Urinary bladder (tissue), 4 donors: ENCODE measurements around the gene TSPAN17. TPM values are rescaled to one million over a fixed set of nuclear protein-coding genes. Genes with fewer than 3 reads are reported as not detected.
"Not testable (repeated sequence)": the region's sequence is repeated elsewhere in the genome, so short reads cannot be mapped to it uniquely, and the experiment has no call there.

ENCODE experiments used
- DNase-seq: peaks from one replicate; pipeline ENCODE4 v3.0.0-alpha.2; 2015; ENCODE audit errors: extremely low spot score
- H3K27ac ChIP-seq: one replicate; pipeline ENCODE4 v1.5.1; 2013; ENCODE audit warnings: low read depth, mild to moderate bottlenecking, moderate library complexity
- H3K36me3 ChIP-seq: one replicate; pipeline ENCODE4 v1.6.1; 2013; ENCODE audit warnings: mild to moderate bottlenecking, moderate library complexity; ENCODE audit not compliant: insufficient read depth
- H3K4me1 ChIP-seq: one replicate; pipeline ENCODE4 v1.6.1; 2013; ENCODE audit warnings: mild to moderate bottlenecking, moderate library complexity; ENCODE audit not compliant: insufficient read depth
- H3K4me3 ChIP-seq: one replicate; pipeline ENCODE4 v1.5.1; 2013; ENCODE audit warnings: low read depth, low read length
- WGBS: extraction: QIAGEN DNeasy Blood & Tissue Kit; methylation state at CpG from one replicate; pipeline ENCODE4 v1.1.7; 2013; 5-methylcytosine and 5-hydroxymethylcytosine counted together
- polyA plus RNA-seq: library from polyadenylated mRNA; stranded (reverse); fragments of 200-250 nt; gene quantifications from one replicate; pipeline ENCODE4 v1.2.3, GENCODE V29; 2013
- small RNA-seq: library from RNA; depleted of rRNA; stranded (forward); fragments of <200 nt; gene quantifications from one replicate; pipeline ENCODE3, GENCODE V24; 2014
- total RNA-seq: library from RNA; depleted of rRNA; stranded (reverse); fragments of >200 nt; gene quantifications from one replicate; pipeline ENCODE4 v1.2.3, GENCODE V29; 2014
- donor health status: healthy with polysubstance abuse.
- donor health status: healthy.

The TSPAN17 gene
- total and polyA plus RNA-seq, 2 donors = 19.3 to 26.3 TPM

DNA sequence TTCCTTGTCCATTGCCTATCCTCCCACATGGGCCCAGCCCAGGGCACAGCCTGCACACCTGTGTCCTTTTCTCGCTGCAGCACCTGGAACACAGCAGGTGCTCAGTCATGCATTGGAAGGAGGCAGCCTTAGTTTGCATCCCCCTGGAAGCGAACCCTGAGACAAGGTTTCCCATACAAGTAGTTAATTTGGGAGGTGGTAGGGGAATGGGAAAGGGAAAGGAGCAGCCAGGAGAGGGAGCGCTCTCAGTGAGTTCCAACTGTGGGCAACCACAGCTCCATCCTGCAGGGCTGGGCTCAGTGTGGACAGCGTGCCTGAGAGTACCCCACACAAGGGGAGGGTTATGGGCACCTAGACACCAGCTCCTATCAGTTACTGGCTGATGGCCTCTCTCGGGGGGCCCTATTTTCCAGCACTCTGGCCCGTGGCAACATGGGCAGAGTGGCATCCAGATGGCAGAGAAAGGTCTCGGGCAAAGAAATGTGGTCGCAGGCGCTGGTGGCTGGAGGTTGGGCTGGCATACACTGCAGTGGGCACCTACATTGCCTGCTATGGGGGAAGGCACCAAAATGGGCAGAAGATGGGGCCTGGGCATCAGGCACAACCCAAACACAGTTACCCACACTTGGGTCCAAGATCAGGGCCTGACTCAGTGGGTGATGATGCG lies 50.1 kb downstream of the TSPAN17 start:
- WGBS = 67% methylated on average over 10 of the region's 10 CpGs
- H3K4me1 ChIP-seq = no peaks in the 10 kb centered on the region
- no peak for DNase-seq

DNA sequence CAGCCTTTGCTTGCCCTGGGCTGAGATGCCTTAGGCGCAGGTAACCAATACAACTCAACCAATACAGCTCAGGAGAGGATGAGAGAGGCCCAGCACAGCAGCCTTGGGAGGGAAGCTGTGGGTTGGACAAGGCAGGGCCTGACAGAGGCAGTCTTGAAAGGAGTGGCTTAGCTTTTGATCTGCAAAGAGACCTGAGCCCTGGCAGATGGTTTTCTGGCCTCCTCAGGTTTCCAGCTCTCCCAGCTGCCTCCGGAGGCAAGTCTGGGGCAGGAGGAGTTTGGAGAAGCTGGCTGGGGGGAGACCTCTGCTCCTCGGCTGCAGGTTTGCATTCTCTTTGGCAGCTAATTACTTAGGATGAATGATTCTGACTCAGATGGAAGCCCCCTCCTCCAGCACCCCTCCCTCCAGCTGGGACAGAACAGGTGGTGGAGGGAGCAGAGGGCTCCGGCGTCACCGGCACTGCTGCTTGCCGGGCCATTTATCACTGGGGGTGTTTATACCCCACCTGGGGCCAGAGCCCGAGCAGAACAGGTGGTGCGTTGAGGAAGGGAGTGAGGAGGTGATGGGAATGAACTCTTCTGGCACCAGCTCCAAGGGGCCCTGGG lies 50.8 kb downstream of the TSPAN17 start:
- Histone ChIP-seq H3K27ac (no peak overlapping the region), H3K36me3 (no peaks in the 10 kb centered on the region), H3K4me3 (no peak overlapping the region), H3K4me1 (no peaks in the 10 kb centered on the region)
- 24% methylated on average over 9 of the region's 9 CpGs for WGBS
- DNase-seq = no peak

More for the DNA sequence above, 50.1 kb downstream of the TSPAN17 start:
- Histone ChIP-seq H3K27ac (no peak overlapping the region), H3K4me3 (no peak overlapping the region), H3K36me3 (no peaks in the 10 kb centered on the region)

GRCh38 chr5:176699446-176699845 lies 52.2 kb downstream of the TSPAN17 start:
- H3K4me1 ChIP-seq, H3K27ac ChIP-seq, DNase-seq, H3K36me3 ChIP-seq, H3K4me3 ChIP-seq: not testable (repeated sequence)
- WGBS = 90% methylated on average over 5 of the region's 5 CpGs

DNA sequence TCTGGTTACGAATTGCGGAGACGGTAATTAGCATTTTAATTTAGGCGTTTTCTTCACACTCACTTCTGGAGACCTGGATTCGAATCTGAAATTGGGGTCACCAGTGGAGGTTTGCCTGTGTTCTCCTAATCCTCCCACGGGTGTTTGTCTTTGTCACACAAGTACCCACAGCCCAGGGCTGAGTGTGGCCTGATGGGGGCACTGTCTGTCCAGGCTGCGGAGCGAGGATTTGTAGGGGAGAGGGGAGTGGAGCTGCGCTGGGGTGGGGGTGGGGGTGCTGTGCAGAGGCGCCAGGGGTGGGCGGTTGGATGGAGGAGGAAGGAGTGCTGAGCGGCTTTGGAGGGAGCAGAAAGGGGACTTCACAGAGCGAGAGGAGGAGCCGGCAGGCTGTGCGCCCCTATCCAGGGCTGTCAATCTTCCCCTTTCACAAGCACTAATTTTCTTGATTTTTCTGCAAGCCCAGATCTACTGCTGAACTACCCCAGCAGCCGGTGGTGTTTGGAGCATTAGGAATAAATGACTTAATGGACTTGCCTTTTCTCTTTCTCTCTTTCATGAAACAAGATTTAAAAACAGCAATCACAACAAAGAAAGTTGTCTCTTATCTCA lies 53.1 kb downstream of the TSPAN17 start:
- 23% methylated on average over 16 of the region's 16 CpGs for WGBS
- DNase-seq = no peak

DNA sequence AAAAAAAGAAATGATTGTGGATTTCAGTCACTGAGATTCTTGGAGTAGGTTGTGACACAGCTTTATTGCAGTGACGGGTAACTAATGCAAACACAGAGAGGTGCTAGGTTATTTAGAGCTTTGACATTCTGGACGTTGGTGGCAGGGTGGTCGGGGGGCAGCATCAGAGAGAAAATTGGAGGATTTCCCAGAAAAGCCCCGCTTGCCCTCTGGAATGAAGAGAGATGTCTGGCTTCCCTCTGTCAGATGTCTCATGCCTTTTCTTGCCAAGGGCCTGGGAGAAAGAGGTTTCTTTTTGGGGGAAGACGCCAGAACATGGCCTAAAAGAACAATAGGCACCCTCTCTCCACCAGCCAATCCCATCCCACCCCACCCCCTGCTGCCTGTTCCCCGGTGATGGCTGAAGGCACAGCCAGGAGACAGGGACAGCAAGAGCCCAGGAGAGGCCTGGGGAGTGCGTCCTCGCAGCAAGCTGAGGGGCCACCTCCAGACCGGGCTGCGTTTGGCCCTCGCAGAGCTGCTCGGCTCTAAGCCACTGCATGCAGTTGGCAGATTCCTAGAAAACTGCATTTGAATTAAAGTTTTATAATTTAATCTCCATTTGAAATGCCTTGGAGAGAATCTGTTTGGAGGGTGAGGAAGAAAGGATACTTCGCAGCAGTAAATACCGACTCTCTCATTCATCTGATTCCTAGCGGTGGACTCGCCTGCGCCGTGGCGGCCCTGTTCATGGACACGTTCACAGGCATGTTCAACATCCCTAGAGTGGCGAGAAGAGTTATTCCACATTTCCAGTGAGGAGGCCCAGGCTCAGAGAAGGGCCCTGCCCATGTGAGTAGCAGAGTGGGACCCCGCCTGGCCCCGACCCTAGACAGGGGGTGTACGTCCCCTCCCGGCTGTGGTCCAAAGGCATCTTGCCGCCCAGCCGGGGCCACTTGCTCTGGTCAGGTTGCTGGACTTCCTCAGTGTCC lies 55.7 kb downstream of the TSPAN17 start:
- WGBS = 64% methylated on average over 27 of the region's 27 CpGs
- Histone ChIP-seq H3K4me1 (no peaks in the 10 kb centered on the region), H3K4me3 (no peak overlapping the region), H3K27ac (no peak overlapping the region), H3K36me3 (no peaks in the 10 kb centered on the region)
- no peak for DNase-seq

More for the DNA sequence above, 53.1 kb downstream of the TSPAN17 start:
- no peak overlapping the region for H3K27ac ChIP-seq
- H3K4me1 ChIP-seq = no peaks in the 10 kb centered on the region
- no peak overlapping the region for H3K4me3 ChIP-seq
- H3K36me3 ChIP-seq = no peaks in the 10 kb centered on the region

- no peak overlapping the region for H3K4me3 ChIP-seq
- H3K27ac ChIP-seq = no peak overlapping the region
- DNase-seq = no peak
- H3K36me3 ChIP-seq = no peaks in the 10 kb centered on the region
- 91% methylated on average over 13 of the region's 13 CpGs for WGBS
- no peaks in the 10 kb centered on the region for H3K4me1 ChIP-seq
Observed at GRCh38 chr5:176703857-176704256, 56.6 kb downstream of the TSPAN17 start.

GRCh38 chr5:176704355-176704754 lies 57.1 kb downstream of the TSPAN17 start:
- 92% methylated on average over 3 of the region's 3 CpGs for WGBS
- DNase-seq = no peak

DNA sequence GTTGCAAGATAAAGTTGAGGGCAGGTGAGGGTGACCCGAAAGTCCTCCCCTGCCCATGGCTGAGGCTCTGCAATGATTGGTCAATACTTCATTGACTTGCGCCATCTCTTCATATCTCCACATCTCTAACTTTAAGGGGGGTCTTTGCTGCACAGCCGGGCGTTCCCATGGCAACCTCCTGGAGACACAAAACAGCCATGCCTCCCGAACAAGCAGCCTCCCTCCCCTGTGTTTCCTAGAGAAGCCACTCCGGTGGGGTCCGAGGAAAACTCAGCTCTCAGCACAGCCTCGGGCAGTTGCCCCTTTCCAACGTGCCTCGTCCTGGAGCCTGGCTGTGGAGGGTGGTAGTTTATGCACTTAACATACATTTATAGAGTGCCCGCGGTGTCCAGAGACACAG lies 57.5 kb downstream of the TSPAN17 start:
- no peaks in the 10 kb centered on the region for H3K4me1 ChIP-seq
- 49% methylated on average over 12 of the region's 12 CpGs for WGBS

More at GRCh38 chr5:176704355-176704754, 57.1 kb downstream of the TSPAN17 start:
- Histone ChIP-seq H3K36me3 (no peaks in the 10 kb centered on the region), H3K27ac (no peak overlapping the region), H3K4me1 (no peaks in the 10 kb centered on the region), H3K4me3 (no peak overlapping the region)

More for the DNA sequence above, 57.5 kb downstream of the TSPAN17 start:
- Histone ChIP-seq H3K36me3 (no peaks in the 10 kb centered on the region), H3K4me3 (no peak overlapping the region), H3K27ac (no peak overlapping the region)
- DNase-seq = no peak

Small RNA genes lying within 50 kb of the gene (small RNA-seq; reads per million reads assigned to genes)
- not detected for gene MIR4281

Other genes starting within 250 kb of the TSPAN17 start
- gene CLTB, start 230.9 kb upstream of the TSPAN17 start, total RNA-seq = 29.6 TPM
- gene CLTB, start 230.9 kb upstream of the TSPAN17 start, polyA plus RNA-seq = 146 TPM
- gene FAF2, start 199.1 kb upstream of the TSPAN17 start, total RNA-seq = 43.4 TPM
- 21.0 TPM for gene FAF2, start 199.1 kb upstream of the TSPAN17 start, polyA plus RNA-seq
- gene RNF44, start 110.1 kb upstream of the TSPAN17 start, total RNA-seq = 8.1 TPM
- gene RNF44, start 110.1 kb upstream of the TSPAN17 start, polyA plus RNA-seq = 25.8 TPM
- not detected for gene CDHR2, start 98.1 kb upstream of the TSPAN17 start, total RNA-seq
- gene CDHR2, start 98.1 kb upstream of the TSPAN17 start, polyA plus RNA-seq = not detected
- 1.3 TPM for gene GPRIN1, start 37.3 kb upstream of the TSPAN17 start, total RNA-seq
- gene GPRIN1, start 37.3 kb upstream of the TSPAN17 start, polyA plus RNA-seq = 0.42 TPM
- not detected for gene SNCB, start 16.9 kb upstream of the TSPAN17 start, total RNA-seq
- gene SNCB, start 16.9 kb upstream of the TSPAN17 start, polyA plus RNA-seq = 0.08 TPM
- not detected for gene EIF4E1B, start 16.8 kb upstream of the TSPAN17 start, total RNA-seq
- gene EIF4E1B, start 16.8 kb upstream of the TSPAN17 start, polyA plus RNA-seq = not detected
- 0.32 TPM for gene UNC5A, start 163.1 kb downstream of the TSPAN17 start, total RNA-seq
- 0.19 TPM for gene UNC5A, start 163.1 kb downstream of the TSPAN17 start, polyA plus RNA-seq